Activated T-helper 1 cell treated with Interleukin-2 at 50 U/mL for 16 hours (primary cell): ENCODE results near the gene TNFAIP2.

ENCODE experiments used
- DNase-seq: peaks from one replicate; pipeline ENCODE4 v3.0.0-alpha.2; 2020; ENCODE audit warnings: low read depth

Gene TNFAIP2

GRCh38 chr14:103093856-103094405 lies 29.3 kb upstream of the TNFAIP2 start:
- no peak for DNase-seq

- DNase-seq, result no peak
Measured at GRCh38 chr14:103094406-103095209, 28.7 kb upstream of the TNFAIP2 start, which contains the start of gene EXOC3L4. Gene EXOC3L4, plus strand, starts transcription at chr14:103094725. Its CDS starts 5,495 bp downstream, at chr14:103100220.

GRCh38 chr14:103095210-103095778 lies 28.0 kb upstream of the TNFAIP2 start:
- DNase-seq, result no peak

- DNase-seq, result no peak
Measured at GRCh38 chr14:103096387-103096786, 26.9 kb upstream of the TNFAIP2 start.

- DNase-seq, result no peak
Measured at GRCh38 chr14:103097244-103097993, 25.8 kb upstream of the TNFAIP2 start.

GRCh38 chr14:103097994-103098957 lies 25.0 kb upstream of the TNFAIP2 start:
- DNase-seq, result no peak

GRCh38 chr14:103099081-103099732 lies 24.1 kb upstream of the TNFAIP2 start:
- no peak for DNase-seq

GRCh38 chr14:103099733-103100280 lies 23.5 kb upstream of the TNFAIP2 start:
- DNase-seq, result no peak

GRCh38 chr14:103100281-103101121 lies 22.8 kb upstream of the TNFAIP2 start:
- DNase-seq, result no peak

GRCh38 chr14:103101257-103101962 lies 21.9 kb upstream of the TNFAIP2 start:
- no peak for DNase-seq

GRCh38 chr14:103101963-103102688 lies 21.1 kb upstream of the TNFAIP2 start:
- DNase-seq, result no peak

- DNase-seq, result no peak
Measured at GRCh38 chr14:103102689-103103260, 20.5 kb upstream of the TNFAIP2 start.

- no peak for DNase-seq
Measured at GRCh38 chr14:103103461-103104388, 19.5 kb upstream of the TNFAIP2 start.

GRCh38 chr14:103104389-103104653 lies 18.9 kb upstream of the TNFAIP2 start:
- DNase-seq, result no peak

- peak; percentile 54 for DNase-seq
Measured at GRCh38 chr14:103104654-103105452, 18.4 kb upstream of the TNFAIP2 start.

GRCh38 chr14:103105580-103106150 lies 17.6 kb upstream of the TNFAIP2 start:
- no peak for DNase-seq
